Stimulated activated CD4-positive, alpha-beta T cell treated with anti-CD3 and anti-CD28 coated beads, Interleukin-12 subunit alpha, Interleukin-12 subunit beta, amount 100 ng/mL, for 4 hours (primary cell): ENCODE results near the gene MAN1C1.
"Not testable (repeated sequence)": the region's sequence is repeated elsewhere in the genome, so short reads cannot be mapped to it uniquely, and the experiment has no call there.

Experiments used
- DNase-seq: peaks from one replicate; pipeline ENCODE4 v3.0.0-alpha.2; 2020

Gene MAN1C1

DNA sequence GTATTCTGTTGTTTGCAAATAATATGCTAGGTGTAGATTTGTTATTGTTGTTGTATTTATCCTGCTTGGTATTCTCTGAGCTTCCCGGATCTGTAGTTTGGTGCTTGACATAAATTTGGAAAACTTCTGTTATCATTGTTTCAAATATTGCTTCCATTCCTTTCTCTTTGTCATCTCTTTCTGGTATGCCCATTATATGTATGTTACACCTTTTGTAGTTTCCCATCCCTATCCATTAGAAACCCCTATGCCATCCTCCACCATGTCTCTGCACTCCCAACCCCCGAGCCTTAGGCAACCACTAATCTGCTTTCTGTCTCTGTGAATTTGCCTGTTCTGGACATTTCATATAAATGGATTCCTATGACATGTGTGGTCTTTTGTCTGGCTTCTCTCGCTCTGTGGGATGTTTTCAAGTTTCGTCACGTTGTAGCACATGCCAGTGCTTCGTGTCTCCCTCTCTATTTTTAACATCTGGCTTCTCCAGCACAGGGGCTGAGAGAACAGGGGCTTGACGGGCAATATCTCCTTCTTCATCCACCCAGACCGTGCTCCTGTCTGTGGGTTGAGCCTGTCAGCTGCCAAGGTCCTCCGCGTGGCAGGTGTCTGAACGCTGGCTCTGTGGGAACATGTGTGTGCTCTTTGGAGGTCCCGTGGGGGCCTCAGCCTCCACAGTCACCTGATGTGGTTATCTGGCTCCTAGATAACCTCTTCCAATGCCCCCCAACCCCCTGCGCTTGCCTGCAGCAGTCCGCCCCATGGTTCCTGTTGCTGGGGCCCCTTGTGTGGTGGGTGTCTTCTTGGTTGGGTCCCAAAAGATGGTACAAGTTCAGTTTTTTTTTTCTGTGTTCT lies 32.8 kb upstream of the MAN1C1 start:
- DNase-seq, result no peak

DNA sequence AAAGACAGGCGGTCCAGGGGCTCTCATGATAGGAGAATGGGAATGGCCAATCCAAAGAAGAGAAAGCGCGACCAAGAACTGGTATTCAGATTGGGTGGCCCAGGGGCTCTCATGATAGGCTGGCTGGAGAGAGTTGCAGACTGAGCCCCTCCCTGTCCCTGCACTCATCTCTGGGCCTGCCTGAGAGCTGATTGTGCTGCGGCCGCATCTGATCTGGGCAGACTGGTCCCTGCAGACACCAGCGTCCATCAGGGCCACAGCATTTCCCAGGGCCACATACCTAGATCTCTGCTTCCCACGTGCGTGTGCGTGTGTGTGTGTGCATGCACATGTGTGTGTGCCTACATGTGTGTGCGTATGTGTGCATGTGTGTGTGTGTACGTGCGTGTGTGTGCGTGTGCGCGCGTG lies 30.4 kb upstream of the MAN1C1 start:
- no peak for DNase-seq

DNA sequence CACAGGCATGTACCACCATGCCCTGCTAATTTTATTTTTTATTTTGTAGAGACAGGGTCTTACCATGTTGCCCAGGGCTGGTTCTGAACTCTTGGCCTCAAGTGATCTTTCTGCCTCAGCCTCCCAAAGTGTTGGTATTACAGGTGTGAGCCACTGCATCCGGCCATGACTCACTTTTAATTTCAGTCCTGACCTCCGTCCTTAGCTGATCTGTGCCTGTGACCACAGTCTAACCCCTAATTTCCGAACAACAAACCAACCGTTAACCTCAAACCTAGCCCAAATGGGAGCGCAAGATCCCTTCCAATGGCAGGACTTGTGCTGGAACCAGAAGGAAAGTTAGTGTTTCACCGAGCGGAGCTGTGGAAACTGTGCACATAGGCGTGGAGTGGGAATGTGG lies 29.3 kb upstream of the MAN1C1 start:
- no peak for DNase-seq

DNA sequence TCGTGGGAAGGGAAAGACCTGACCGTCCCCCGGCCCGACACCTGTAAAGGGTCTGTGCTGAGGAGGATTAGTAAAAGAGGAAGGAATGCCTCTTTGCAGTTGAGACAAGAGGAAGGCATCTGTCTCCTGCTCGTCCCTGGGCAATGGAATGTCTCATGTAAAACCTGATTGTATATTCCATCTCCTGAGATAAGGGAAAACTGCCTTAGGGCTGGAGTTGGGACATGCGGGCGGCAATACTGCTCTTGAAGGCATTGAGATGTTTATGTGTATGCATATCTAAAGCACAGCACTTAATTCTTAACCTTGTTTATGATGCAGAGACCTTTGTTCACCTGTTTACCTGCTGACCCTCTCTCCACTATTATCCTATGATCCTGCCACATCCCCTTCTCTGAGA lies 28.4 kb upstream of the MAN1C1 start:
- DNase-seq, result not testable (repeated sequence)

DNA sequence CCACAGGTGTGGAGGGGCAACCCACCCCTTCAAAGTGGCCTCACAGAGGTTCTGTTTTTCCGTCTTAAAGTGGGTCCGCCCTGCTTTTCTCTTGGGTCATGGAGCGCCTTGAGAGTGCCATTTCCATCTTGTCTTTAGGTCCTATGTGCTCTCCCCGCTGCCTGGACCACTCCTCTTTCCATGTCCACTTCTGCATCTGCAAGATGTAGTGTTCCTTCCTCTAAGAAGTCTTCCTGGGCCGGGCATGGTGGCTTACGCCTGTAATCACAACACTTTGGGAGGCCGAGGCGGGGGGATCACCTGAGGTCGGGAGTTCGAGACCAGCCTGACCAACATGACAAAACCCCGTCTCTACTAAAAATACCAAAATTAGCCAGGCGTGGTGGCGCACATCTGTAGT lies 27.8 kb upstream of the MAN1C1 start:
- not testable (repeated sequence) for DNase-seq

DNA sequence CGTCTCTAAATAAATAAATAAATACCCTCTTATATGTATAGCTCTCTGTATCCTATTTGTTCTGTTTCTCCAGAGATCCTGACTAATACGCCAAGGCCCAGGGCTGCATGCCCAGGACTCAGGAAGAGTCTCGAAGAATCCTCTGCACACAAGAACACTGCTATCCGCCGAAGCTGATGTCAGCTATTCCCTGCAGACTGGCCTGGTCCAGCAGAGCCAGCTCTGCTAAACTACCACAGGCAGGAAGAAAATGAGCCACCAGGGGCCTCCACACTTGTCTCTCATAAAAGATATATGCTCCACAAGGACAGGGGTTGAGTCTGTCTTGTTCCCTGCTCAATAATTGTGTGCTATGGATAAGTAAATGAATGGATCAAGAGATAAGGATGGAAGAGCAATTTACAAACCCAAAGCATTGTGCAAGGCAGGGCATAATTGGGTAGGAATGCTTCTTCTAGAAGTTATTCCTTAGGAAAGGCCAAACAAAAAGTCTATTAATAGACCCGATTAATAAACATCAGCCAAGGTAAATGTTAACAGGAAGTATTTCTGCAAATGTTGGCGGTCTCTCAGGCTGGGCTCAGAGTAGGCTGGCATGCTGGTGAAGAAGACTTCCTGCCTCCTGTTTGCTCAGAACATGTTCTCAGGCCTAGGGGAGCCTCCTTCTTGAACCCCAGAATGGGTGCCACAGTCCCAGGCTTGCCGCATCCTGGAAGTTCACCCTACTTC lies 26.3 kb upstream of the MAN1C1 start:
- DNase-seq, result no peak

DNA sequence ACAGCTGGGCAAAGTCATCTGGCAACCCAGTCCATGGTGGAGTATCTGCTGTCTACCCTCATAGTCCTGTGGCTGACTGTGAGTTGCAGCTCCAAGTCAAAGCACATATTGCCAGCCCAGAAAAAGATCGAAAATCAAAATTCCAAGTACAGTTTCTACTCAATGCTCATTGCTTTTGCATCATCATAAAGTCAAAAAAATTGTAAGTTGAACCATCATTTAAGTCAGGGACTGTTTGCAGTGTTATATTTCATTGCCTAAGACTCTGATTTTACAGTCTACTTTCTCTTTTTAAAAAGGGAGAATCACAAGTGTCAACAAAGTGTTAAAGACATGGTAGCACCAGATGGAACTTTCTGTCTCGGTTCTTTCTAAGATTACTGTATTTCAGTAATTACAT lies 22.7 kb upstream of the MAN1C1 start:
- no peak for DNase-seq

DNA sequence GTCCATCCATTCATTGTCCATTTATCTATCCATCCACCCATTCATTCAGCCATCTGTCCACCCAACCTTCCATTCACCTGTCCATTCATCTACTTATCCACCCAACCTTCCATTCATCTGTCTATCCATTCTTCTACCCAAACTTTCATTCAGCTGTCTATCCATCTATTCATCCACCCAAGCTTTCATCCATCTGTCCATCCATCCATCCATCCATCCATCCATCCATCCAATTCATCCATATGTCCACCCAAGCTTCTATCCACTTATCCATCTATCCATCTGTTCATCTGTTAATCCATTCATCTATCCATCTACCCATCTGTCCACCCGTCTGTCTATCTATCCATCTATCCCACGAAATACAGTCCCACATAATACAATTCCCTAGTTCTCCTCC lies 21.6 kb upstream of the MAN1C1 start:
- no peak for DNase-seq

DNA sequence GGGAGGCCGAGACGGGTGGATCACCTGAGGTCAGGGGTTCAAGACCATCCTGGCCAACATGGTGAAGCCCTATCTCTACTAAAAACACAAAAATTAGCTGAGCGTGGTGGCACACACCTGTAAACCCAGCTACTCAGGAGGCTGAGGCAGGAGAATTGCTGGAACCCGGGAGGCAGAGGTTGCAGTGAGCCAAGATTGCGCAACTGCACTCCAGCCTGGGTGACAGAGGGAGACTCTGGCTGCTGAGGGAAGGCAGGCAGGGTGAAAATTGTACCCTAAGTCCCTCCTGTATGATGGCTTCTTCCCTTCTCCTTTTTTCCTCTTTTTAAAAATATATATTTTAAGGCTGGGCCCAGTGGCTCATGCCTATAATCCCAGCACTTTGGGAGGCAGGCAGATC lies 19.9 kb upstream of the MAN1C1 start:
- not testable (repeated sequence) for DNase-seq

DNA sequence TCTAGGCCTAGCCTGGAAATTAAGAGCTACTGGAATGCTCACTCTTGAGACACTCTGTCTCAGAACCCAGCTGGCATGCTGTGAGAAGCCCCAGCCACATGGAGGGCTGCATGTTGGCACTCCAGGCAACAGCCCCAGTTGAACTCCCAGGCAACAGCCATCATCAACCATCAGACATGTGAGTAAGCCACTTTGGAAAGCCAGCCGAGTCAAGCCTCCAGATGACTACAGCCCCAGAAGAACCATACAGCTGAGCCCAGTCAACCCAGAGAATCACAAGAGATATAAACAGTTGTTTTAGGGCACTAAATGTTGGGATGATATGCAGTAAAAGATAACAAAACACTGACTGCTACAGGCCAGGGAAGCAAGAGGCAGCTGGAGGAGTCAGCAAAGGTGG lies 17.7 kb upstream of the MAN1C1 start:
- no peak for DNase-seq

DNA sequence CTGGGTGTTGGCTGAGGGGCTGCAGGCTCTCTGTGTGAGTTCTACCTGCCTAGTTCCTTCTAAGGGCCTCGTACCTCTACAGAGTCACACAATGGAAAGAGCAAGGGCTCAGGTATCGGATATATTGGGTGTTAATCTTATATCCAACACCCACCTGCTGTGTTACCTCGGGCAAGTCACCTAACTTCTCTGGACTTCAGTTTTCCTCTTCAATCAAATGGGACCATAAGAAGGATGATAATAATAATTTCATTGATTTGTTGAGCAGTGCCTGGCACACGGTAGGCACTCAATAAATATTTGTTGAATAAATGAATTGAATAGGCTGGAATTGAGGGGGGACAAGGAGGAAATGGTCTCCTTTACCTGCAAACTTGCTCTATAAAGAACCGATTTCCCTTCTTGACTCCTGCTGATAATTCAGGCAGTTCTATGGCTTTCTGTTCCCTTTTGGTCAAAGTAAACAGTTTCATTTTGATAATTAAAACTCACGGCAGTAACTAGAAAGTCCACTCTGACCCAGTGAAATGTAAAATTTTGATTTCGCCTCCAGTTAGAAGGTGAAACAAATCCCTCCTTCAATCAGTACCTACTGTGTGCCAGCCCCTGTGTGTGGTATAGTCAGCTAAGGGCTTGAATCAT lies 16.5 kb upstream of the MAN1C1 start:
- no peak for DNase-seq

DNA sequence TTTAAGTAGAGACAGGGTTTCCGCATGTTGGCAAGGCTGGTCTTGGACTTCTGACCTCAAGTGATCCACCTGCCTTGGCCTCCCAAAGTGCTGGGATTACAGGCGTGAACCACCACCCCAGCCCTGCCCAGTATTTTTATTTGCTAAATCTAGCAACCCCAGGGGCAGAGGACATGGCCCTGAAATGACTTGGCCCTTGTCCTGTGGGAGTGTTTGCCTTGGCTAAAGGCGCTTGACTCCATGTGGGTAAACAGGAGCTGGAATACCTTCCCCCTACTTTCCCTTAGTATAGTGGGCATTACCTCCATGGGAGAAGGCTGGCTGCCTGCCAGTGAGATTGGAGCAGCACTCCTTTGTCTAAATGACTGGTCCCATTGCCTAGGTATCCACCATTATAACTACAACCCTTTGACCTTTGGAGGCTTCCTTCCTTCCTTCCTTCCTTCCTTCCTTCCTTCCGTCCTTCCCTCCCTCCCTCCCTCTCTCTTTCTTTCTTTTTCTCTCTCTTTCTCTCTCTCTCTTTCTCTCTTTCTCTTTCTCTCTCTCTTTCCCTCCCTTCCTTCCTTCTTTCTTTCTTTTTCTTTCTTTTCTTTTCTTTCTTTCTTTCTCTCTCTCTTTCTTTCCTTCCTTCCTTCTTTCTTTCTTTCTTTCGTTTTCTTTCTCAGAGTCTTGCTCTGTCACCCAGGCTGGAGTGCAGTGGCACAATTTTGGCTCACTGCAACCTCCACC lies 15.5 kb upstream of the MAN1C1 start:
- not testable (repeated sequence) for DNase-seq

DNA sequence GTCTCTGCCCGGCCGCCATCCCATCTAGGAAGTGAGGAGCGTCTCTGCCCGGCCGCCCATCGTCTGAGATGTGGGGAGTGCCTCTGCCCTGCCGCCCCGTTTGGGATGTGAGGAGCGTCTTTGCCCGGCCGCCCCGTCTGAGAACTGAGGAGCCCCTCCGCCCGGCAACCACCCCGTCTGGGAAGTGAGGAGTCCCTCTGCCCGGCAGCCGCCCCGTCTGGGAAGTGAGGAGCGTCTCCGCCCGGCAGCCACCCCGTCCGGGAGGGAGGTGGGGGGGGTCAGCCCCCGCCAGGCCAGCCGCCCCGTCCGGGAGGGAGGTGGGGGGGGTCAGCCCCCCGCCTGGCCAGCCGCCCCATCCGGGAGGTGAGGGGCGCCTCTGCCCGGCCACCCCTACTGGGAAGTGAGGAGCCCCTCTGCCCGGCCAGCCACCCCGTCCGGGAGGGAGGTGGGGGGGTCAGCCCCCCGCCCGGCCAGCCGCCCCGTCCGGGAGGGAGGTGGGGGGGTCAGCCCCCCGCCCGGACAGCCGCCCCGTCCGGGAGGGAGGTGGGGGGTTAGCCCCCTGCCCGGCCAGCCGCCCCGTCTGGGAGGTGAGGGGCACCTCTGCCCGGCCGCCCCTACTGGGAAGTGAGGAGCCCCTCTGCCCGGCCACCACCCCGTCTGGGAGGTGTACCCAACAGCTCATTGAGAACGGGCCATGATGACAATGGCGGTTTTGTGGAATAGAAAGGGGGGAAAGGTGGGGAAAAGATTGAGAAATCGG lies 12.6 kb upstream of the MAN1C1 start:
- DNase-seq, result not testable (repeated sequence)

DNA sequence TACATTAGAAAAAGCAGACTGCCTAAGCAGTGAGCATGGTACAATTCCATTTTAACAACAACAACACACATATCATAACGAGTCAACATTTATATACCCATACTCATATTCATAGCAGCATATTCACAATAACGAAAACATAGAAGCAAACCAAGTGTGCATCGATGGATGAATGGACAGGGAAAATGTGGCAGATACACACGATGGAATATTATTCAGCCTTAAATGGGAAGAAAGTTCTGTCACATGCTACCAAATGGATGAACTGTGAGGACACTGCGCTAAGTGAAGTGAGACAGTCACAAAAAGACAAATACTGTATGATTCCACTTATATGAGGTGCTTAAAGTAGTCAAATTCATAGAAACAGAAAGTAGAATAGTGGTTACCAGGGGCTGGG lies 9.5 kb upstream of the MAN1C1 start:
- no peak for DNase-seq

DNA sequence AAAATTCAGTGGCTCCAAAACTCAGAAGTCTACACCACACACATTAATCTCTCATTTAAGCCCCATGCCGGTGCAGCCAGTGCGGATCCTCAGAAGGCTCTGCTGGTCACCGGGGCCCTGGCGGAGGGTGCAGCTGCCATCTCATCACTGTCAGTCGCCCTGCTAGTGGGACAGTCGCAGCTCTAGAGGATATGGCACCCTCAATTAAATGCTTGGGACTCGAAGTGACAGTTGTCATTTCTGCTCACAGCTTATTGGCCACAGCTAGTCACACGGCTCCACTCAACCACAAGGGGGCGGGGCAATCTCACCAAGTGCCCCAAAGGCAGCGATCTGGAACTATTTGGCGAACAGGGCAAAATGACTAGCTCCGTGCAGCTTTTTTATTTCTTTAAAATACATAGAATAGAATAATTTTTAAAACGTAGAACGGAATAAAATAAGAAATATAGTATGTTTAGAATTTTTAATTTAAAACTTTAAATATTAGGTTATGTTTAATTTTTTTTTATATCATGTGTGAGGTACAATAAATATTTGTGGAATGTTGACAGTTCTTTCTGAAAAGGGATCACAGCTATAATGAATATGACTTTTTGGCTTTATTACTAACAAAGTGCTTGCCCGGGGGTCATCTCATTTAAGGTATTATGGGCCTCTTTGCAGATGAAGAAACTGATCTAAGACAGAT lies 8.0 kb upstream of the MAN1C1 start:
- DNase-seq, result peak; percentile 85

DNA sequence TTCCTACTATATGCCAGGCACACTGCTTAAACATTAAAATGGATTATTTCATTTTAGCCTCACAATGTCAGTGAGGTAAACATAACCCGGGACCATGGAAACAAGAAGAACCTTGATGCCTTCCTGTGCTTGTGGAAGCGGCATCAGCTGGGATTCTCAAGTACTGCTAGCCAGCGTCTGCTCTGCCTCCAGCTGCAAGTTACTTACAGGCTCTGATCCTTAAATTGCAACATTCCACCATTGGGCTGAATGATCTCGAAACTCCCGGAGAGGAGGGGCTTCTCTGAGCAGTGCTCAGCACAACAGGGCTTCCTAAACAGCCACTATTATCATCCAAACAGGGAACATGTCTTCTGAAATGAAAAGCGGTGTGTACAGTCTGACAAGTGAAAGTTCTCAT lies 6.7 kb upstream of the MAN1C1 start:
- no peak for DNase-seq

DNA sequence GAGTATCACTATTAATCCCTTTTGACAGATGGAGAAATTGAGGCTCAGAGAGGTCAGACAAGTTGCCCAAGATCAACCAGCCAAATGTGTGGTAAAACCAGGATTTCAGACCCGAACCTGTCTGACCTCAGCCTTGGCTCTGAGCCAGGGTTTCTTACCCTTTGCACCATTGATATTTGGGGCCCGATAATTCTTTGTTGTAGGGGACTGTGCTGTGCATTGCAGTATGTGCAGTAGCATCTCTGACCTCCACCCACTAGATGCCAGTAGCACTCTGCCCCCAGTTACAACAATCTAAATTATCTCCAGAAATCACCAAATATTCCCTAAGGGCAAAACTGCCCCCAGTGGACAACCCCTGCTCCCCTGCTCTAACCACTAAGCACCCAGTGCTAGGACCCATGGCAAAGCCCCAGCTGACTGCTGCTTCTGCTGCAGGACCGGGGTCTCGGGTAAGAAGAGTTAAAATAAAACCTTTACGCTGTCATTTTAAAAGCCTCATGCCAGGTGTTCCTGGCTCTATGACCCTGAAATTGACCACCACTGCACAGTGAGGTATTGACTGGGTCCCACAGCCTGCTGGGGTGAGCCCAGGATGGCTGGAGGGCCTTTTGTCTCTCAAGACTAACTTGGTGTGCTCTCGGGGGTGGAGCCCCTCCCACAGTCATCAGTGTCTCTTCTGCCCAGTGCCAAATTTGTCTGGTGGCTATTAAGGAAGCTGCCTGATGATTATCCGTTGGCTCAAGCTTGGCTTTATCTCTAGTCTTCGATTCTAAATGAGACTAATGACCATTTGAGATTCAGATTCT lies 5.6 kb upstream of the MAN1C1 start:
- no peak for DNase-seq

DNA sequence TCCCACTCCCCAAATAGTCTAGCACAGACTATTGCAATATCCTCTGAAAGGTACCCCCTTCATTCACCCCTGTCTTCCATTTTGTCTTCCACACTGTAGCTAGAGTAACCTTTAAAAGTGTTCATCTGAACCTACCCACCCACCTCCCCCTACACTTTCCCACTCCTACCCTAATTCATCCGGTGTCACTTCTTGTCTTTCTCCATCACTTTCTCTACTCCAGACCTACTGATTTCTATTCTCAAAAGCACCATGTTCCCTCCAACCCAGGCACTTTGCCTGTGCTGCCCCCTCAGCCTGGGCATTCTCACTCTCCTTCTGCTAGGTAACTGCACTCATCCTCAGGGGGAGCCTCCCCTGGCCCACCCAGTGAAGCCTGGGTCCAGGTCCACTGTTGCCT lies 4.7 kb upstream of the MAN1C1 start:
- DNase-seq, result no peak

DNA sequence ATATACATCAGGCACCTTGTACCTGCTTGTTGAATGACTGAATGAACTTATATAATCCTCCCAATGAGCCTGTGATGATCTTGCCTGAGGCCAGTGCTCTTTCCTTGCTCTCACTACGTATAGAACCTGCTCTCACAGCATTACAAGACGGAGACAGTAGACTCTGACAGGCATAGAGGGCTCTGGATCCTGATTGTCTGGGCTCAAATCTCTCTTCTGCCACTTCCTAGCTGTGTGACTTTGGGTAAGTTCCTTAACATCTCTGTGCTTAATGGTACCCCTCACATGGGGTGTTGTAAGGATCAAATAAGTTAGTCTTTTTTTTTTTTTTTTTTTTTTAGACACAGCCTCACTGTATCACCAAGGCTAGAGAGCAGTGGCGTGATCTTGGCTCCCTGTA lies 4.2 kb upstream of the MAN1C1 start:
- no peak for DNase-seq

DNA sequence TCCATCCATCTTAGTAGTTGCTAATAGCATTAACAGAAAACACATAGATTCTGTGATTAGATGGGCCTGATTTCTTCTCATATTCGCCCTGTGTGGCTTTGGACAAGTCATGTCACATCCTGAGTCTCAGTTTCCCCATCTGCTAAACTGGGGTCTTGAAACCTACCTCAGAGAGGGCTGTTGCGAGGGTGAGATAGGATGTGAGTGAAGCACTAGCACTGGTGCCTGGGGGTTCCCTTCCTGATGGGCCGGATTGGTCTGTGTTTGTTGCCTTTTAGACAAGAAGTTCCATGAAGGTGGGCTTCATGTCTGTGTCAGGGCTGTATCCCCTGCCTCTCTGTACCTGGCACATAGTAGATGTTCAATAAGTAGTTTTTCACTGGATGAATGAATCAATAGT lies 3.5 kb upstream of the MAN1C1 start:
- DNase-seq, result no peak
